ENCODE data around the gene TMEM11. TPM values are rescaled to one million over a fixed set of nuclear protein-coding genes. Genes with fewer than 3 reads are reported as not detected.
A peak's percentile ranks its signal among the peaks of the same experiment; 100 is the strongest.

TMEM11 gene
- total RNA-seq, 4 donors from 2014 or later, result 25.6 to 38.0 (median 33.8) TPM

- Histone ChIP-seq H3K4me3 (no peak overlapping the region), H3K27ac (no peak overlapping the region), H3K4me1 (peaks cover 24% of the 10 kb centered on the region), H3K27me3 (no peaks in the 10 kb centered on the region), H3K9me3 (no peaks in the 10 kb centered on the region), H3K36me3 (peaks cover 33% of the 10 kb centered on the region)
- DNase-seq (ENCODE audit: low spot score in 2 of 2), result no peak
- 82% methylated on average over 12 of the region's 12 CpGs for WGBS
- no peak for TF ChIP-seq CTCF (IDR thresholded peaks at IDR 0.05)
- no peak for TF ChIP-seq EP300 (IDR thresholded peaks at IDR 0.05)
Observed at GRCh38 chr17:21171309-21171922, 42.5 kb downstream of the TMEM11 start.

- H3K36me3 ChIP-seq, result peaks cover 33% of the 10 kb centered on the region
- no peak for DNase-seq (ENCODE audit: low spot score in 2 of 2)
- no peaks in the 10 kb centered on the region for H3K9me3 ChIP-seq
- peaks cover 30% of the 10 kb centered on the region for H3K4me1 ChIP-seq
- no peaks in the 10 kb centered on the region for H3K27me3 ChIP-seq
- WGBS, result 61% methylated on average over 7 of the region's 7 CpGs
- H3K4me3 ChIP-seq, result no peak overlapping the region
- TF ChIP-seq POLR2A (IDR thresholded peaks at IDR 0.05) (no peak), CTCF (IDR thresholded peaks at IDR 0.05) (no peak), EP300 (IDR thresholded peaks at IDR 0.05) (no peak), POLR2AphosphoS5 (IDR thresholded peaks at IDR 0.05) (no peak)
- no peak overlapping the region for H3K27ac ChIP-seq
Observed at GRCh38 chr17:21170809-21171208, 43.2 kb downstream of the TMEM11 start.

GRCh38 chr17:21169496-21169895 lies 44.5 kb downstream of the TMEM11 start:
- peaks cover 30% of the 10 kb centered on the region for H3K4me1 ChIP-seq
- no peak for DNase-seq (ENCODE audit: low spot score in 2 of 2)
- TF ChIP-seq POLR2A (IDR thresholded peaks at IDR 0.05) (no peak), EP300 (IDR thresholded peaks at IDR 0.05) (no peak)
- H3K27ac ChIP-seq, result no peak overlapping the region
- 90% methylated on average over 2 of the region's 7 CpGs for WGBS
- no peaks in the 10 kb centered on the region for H3K9me3 ChIP-seq
- H3K36me3 ChIP-seq, result peaks cover 26% of the 10 kb centered on the region
- H3K27me3 ChIP-seq, result no peaks in the 10 kb centered on the region
- H3K4me3 ChIP-seq, result no peak overlapping the region

GRCh38 chr17:21168555-21168865 lies 45.5 kb downstream of the TMEM11 start:
- no peaks in the 10 kb centered on the region for H3K9me3 ChIP-seq
- WGBS, result 94% methylated on average over 10 of the region's 12 CpGs
- H3K27ac ChIP-seq, result no peak overlapping the region
- peaks cover 30% of the 10 kb centered on the region for H3K4me1 ChIP-seq
- H3K27me3 ChIP-seq, result no peaks in the 10 kb centered on the region
- H3K4me3 ChIP-seq, result no peak overlapping the region
- peaks cover 17% of the 10 kb centered on the region for H3K36me3 ChIP-seq
- TF ChIP-seq POLR2AphosphoS5 (IDR thresholded peaks at IDR 0.05), result no peak
- TF ChIP-seq EP300 (IDR thresholded peaks at IDR 0.05), result no peak
- TF ChIP-seq POLR2A (IDR thresholded peaks at IDR 0.05), result no peak
- no peak for TF ChIP-seq CTCF (IDR thresholded peaks at IDR 0.05)
- DNase-seq (ENCODE audit: low spot score in 2 of 2), result no peak

- no peak for DNase-seq (ENCODE audit: low spot score in 2 of 2)
- H3K27ac ChIP-seq, result peak overlapping the region; percentile 68
- peaks cover 5% of the 10 kb centered on the region for H3K36me3 ChIP-seq
- H3K9me3 ChIP-seq, result no peaks in the 10 kb centered on the region
- peaks cover 36% of the 10 kb centered on the region for H3K4me1 ChIP-seq
- TF ChIP-seq POLR2A (IDR thresholded peaks at IDR 0.05) (no peak), CTCF (IDR thresholded peaks at IDR 0.05) (no peak), POLR2AphosphoS5 (IDR thresholded peaks at IDR 0.05) (no peak), EP300 (IDR thresholded peaks at IDR 0.05) (no peak)
- no peaks in the 10 kb centered on the region for H3K27me3 ChIP-seq
- H3K4me3 ChIP-seq, result no peak overlapping the region
- WGBS, result 55% methylated on average over 5 of the region's 5 CpGs
Observed at GRCh38 chr17:21167303-21167702, 46.7 kb downstream of the TMEM11 start.
